Stimulated activated CD4-positive, alpha-beta T cell treated with anti-CD3 and anti-CD28 coated beads, Interleukin-12 subunit alpha, Interleukin-12 subunit beta, amount 100 ng/mL, for 48 hours (primary cell): Measurements from ENCODE around the gene ENTPD7.
"Not testable (repeated sequence)": the region's sequence is repeated elsewhere in the genome, so short reads cannot be mapped to it uniquely, and the experiment has no call there.

Source experiments
- DNase-seq, 3 donors: peaks; one replicate each; pipeline ENCODE4 v3.0.0-alpha.2; 2020; ENCODE audit warnings: low read depth in 2 of 3, low spot score in 1 of 3

ENTPD7 gene

DNA sequence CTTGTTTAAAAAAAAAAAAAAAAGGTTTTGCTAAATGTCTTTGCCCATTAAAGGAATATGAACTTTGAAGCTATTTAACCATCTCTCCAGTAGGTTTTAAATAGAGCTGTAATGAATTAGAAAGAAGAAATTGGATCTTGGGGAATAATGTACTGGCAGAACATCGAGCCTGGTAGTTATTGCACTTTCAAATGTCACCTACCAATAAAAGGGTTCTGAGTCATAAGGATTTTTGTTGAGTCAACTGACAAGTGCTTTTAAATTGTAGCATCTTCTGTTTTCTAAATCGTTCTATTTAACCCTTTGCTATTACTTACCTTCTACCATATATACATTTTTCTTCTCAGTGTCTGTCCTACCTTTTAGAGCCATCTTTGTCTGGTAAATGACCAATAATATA, 83.4 kb downstream of the ENTPD7 start:
- no peak for DNase-seq

DNA sequence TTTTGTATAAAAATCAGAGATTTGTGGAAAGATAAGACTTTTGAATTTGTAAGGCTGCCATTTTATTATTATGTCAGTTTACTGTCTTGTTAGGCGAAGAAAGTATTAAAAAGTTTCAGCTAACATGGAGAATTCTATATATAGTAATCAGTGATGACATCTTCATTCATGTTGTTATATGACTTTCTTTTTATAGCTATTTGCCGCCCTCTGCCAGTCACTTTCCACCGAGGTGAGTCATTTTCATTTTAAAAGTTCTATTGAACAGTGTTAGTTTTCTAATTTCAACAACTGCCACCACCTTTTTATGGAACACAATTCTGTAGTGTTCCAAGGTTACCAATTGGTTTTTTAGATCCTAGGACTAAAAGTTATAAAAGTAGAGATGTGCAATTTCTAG, 84.5 kb downstream of the ENTPD7 start:
- DNase-seq = no peak

DNA sequence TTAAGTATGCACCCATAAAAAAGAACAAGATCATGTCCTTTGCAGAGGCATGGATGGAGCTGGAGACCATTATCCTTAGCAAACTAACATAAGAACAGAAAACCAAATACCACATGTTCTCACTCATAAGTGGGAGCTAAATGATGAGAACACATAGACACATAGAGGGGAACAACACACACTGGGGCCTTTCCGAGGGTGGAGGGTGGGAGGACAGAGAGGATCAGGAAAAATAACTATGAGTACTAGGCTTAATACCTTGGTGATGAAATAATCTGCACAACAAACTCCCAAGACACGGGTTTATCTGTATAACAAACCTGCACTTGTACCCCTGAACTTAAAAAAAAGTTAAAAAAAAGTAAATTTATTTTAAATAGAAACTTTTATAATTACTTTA, 86.9 kb downstream of the ENTPD7 start:
- DNase-seq = not testable (repeated sequence)

DNA sequence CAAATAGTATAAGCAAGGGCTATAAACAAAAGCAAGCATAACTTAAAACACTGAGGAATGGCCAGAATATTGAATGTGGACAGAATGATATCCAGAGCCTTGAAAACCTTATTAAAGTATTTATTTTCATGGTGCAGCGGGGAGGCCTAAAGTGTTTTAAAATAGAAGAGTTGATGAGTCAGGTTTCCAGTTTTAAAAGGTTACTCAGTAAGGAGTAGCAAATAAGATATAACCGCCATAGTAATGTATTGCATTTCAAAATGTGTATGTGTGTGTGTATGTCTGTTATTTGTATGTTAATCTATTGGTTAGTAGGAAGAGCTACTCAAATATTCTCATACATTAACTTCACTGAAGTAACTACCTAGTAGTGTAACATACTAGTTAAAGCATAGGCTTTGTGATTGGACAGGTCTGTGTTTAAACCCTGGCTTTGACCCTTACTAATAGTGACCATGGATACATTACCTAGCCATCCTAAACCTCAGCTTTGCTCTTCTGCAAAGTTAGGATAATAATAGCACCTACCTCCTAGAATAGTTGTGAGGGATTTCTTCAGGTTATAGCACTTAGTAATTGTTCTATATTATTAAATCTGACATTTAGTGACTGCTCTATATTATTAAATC, 89.6 kb downstream of the ENTPD7 start:
- no peak for DNase-seq

DNA sequence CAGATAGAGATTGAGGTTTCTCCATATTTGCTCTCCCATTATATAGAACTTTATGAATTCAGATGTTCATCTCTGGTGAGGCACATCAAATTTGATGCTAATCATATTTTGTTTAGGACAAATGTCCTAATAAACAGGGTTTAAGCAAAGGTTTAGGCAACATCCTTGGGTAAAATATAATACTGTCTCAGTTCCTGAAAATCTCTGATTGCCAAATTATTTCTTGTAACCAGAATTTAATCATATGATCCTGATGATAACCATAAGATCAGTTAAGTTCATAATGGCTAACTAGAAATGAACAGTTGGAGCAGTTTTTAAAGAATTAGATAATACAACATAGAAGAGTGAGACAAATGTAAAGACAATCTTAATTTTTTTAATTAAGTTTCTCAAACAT, 91.3 kb downstream of the ENTPD7 start:
- no peak for DNase-seq

DNA sequence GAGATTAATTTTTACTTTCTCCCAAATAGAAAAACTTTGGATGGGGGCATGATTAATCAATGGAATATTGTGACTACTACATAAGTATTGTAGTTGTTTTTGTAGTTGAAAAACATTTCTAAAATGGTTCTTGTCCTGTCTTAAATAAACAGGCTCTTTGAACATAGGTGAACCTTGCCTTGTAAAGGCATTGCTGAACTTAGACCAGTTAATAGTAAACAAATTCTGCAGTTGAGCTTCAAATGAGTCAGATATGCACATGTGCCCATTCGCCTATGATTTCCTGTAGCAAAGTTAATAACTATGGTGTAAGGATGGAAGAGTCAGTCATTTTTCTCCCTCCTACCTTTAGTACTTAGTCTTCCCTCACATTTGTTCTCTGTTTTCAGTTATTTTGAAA, 95.4 kb downstream of the ENTPD7 start:
- no peak for DNase-seq
